ENCODE results near the gene CFAP77.

The CFAP77 gene

GRCh38 chr9:132451276-132451675, 41.3 kb downstream of the CFAP77 start:
- DNase-seq (ENCODE audit: low spot score), result no peak

GRCh38 chr9:132456241-132456640, 46.2 kb downstream of the CFAP77 start:
- no peak for DNase-seq (ENCODE audit: low spot score)

GRCh38 chr9:132457504-132458236, 47.7 kb downstream of the CFAP77 start:
- no peak for DNase-seq (ENCODE audit: low spot score)

- DNase-seq (ENCODE audit: low spot score), result no peak
These were observed 48.4 kb downstream of the CFAP77 start for GRCh38 chr9:132458432-132458831.

GRCh38 chr9:132459661-132460060, 49.6 kb downstream of the CFAP77 start:
- no peak for DNase-seq (ENCODE audit: low spot score)

DNA sequence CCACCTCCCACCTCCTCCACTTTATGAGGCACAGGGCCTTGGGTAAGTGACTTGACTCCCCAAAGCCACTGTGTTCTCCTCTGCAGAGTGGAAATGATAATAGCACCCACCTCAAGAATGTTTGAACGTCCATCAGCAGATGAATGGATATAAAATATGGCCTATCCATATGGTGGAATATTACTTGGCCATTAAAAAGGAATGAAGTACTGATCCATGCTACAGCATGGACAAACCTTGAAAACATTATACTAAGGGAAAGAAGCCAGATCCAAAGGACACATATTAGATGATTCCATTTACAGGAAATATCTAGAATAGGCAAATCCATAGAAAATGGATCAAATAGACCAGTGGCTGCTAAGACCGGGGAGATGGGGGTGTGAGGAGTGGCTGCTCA, 50.2 kb downstream of the CFAP77 start:
- DNase-seq (ENCODE audit: low spot score), result no peak

GRCh38 chr9:132461281-132461896, 51.4 kb downstream of the CFAP77 start:
- no peak for DNase-seq (ENCODE audit: low spot score)

GRCh38 chr9:132461971-132462370, 52.0 kb downstream of the CFAP77 start:
- no peak for DNase-seq (ENCODE audit: low spot score)

GRCh38 chr9:132464547-132464946, 54.5 kb downstream of the CFAP77 start:
- DNase-seq (ENCODE audit: low spot score), result no peak

DNA sequence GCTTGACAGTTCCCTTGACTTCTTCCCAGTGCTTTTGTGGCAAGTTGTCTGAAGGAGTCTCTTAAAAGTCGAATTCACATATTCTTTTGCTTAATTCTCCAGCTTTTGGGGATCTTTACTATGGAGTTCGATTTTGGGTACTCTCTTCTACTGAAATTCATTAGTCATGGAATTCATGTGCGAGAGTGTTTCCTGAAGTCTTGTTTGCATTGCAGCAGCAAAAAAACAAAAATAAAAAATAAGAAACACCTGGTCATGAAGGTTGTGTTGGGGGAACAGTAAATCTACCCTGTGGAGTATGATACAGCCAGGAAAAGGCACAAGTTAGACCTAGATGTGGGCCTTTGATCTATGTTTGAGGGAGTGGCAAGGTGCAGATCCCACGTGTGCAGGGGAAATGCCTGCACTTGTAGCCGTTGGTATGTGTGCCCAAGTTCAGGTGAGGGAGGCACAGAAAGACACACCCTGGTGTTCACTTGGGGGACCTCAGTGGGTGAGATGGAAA, 55.2 kb downstream of the CFAP77 start:
- DNase-seq (ENCODE audit: low spot score), result no peak

GRCh38 chr9:132472199-132472598, 62.2 kb downstream of the CFAP77 start:
- no peak for DNase-seq (ENCODE audit: low spot score)

DNA sequence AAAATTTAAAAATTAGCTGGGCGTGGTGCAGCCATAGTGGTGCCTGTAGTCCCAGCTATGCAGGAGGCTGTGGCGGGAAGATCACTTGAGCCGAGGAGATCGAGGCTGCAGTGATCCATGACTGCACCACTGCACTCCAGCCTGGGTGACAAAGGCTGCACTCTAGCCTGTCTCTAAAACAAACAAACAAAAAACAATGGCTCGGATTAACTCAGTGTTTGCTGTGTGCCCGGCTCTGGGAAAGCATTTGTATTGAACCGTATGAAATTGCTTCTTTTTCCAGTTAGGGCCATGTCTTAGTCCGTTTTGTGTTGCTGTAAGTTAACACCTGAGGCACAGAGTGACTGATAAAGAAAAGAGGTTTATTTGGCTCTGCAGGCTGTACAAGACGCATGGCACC, 62.6 kb downstream of the CFAP77 start:
- no peak for DNase-seq (ENCODE audit: low spot score)

DNA sequence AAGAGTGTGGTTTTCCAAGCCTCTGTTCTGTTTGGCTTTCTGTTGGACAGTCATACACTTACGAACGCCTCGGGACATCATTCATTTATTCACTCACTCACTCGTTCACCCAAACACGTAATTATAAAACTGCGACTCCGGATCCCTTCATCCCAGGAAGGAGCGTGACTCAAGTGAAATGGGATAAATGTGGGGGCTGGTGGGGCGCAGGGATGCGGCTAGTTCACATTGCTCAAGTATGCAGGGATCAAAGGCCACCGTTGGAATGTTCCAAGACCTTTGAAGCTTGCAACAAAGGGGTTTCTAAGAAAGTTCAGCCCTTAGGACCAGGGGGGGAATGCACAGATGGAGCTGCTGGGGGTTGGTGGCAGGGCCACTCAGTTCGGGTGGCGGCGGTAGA, 64.2 kb downstream of the CFAP77 start:
- no peak for DNase-seq (ENCODE audit: low spot score)

DNA sequence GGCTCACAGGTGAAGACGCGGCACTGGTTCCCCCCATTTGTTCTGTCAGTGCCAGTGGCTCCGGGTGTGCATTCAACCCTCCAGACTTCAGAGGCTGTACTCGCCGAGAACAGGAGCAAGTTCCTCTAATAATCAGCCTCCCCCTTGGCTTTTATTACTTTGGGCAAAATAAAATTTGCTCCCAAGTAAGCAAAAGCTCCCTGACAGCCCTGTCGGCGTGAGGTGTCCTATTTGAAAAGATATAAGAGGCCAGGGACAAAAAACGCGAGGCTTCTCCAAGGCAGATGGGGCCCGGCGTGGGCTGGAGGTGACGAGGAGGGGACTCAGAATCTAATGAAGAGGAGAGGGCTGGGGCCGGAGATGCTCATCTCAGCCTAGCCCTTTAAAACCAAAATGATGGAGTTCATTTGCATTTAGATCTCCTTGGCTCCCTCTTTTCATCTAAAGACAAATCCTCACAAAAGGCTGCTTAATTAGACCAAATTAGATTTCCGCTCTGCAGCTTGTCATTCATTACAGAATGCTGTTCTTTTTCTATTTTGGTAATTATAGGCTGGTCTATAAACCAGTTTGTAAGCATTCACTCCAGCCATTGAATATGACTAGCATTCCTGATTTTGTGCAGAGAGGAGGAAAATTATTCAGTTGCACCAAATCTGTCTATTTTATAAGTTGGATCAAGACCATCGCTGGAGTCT, 68.5 kb downstream of the CFAP77 start:
- DNase-seq (ENCODE audit: low spot score), result no peak

GRCh38 chr9:132479733-132480132, 69.7 kb downstream of the CFAP77 start:
- no peak for DNase-seq (ENCODE audit: low spot score)

- no peak for DNase-seq (ENCODE audit: low spot score)
These were observed 71.2 kb downstream of the CFAP77 start for GRCh38 chr9:132481053-132481849.

- no peak for DNase-seq (ENCODE audit: low spot score)
These were observed 72.3 kb downstream of the CFAP77 start for GRCh38 chr9:132482196-132482813.

DNA sequence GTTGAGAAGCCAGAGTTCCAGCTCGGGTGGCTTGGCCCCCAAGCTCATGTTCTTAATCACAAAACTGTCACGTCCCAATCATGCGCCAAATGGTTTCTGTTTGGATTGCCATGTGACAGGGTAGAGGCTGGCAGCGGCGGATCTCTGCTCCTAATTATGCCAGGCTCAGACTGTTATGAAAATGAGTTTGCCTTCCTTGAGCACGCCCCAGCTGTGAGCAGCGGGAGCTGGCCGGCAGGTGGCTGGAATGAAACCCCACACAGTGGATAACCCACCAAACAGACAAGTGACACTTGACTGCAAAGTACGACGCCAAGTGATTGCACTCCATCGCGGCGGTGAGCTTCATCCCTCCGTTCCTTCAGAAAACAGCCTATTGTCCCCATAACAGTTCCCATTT, 75.4 kb downstream of the CFAP77 start:
- no peak for DNase-seq (ENCODE audit: low spot score)

DNA sequence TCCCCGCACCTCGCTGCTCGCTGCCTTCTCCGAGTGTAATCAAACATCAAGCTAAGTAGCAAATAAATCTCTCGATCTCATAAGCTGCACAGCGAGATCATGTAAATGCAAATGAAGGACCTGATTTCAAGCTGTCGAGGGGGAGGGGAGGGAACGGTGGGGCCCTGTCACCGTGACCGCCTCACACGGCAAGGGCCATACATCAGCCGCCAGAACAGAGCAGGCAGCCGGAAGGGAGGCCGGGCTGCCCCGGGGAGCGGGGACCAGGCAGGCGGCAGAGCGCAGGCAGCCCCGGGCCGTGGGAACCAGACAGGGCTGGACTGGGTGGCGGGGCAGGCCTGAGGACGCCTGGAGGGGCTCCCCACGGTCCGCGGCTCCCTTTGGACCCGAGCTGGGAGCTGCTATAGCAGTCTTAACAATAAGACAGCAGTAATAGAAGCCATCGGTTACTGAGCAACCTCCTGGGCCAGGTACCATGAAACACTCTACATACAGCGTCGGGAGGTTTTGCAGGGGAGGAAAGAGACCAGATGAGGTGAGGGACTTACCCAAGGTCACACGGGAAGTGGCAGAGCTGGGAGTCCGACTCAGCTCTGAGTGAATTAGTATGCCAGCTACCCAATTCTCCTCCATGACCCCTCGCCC, 76.8 kb downstream of the CFAP77 start:
- no peak for DNase-seq (ENCODE audit: low spot score)

DNA sequence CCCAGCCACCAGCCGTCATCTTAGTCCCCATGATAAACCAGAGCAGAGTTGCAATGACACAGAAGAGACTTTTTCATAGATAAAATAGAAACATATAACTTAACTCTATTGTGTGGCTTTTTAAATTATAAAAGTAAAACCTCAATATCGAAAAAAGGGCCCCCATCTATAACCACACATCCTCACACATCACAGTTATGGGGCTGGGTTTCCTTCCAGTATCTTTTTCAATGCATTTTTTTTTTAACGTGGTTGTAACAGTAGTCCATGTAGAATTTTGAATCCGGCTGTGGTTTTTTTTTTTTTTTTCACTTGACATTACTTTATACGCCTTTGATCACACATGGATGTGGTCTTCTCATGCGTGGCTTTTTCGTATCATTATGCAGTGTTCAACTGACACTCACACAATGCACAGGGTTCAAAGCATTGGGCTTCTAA, 77.4 kb downstream of the CFAP77 start:
- no peak for DNase-seq (ENCODE audit: low spot score)

GRCh38 chr9:132487980-132488535, 78.0 kb downstream of the CFAP77 start:
- DNase-seq (ENCODE audit: low spot score), result no peak
